22Rv1 (cell line): ENCODE measurements around the gene KCNJ9.

Experiments
- H3K27ac ChIP-seq: fragments of 450-650 bp; 2 replicates; pipeline ENCODE4 v1.5.1; 2017
- ZFX ChIP-seq: fragments of 450-650 bp; IDR thresholded peaks from 2 replicates; pipeline ENCODE4 v1.6.1; 2017; ENCODE audit warnings: antibody characterized with exemption, borderline replicate concordance
- TF ChIP-seq, protein P1 (sequence below): fragments of 450-650 bp; IDR thresholded peaks from 2 replicates; pipeline ENCODE4 v1.5.1; 2017; ENCODE audit warnings: mild to moderate bottlenecking

Gene KCNJ9

GRCh38 chr1:160066829-160067745 is 14.3 kb upstream of the KCNJ9 start:
- no peak overlapping the region for H3K27ac ChIP-seq
- TF ChIP-seq ZFX = no peak
- TF ChIP-seq, protein P1, sequence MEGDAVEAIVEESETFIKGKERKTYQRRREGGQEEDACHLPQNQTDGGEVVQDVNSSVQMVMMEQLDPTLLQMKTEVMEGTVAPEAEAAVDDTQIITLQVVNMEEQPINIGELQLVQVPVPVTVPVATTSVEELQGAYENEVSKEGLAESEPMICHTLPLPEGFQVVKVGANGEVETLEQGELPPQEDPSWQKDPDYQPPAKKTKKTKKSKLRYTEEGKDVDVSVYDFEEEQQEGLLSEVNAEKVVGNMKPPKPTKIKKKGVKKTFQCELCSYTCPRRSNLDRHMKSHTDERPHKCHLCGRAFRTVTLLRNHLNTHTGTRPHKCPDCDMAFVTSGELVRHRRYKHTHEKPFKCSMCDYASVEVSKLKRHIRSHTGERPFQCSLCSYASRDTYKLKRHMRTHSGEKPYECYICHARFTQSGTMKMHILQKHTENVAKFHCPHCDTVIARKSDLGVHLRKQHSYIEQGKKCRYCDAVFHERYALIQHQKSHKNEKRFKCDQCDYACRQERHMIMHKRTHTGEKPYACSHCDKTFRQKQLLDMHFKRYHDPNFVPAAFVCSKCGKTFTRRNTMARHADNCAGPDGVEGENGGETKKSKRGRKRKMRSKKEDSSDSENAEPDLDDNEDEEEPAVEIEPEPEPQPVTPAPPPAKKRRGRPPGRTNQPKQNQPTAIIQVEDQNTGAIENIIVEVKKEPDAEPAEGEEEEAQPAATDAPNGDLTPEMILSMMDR = no peak

DNA sequence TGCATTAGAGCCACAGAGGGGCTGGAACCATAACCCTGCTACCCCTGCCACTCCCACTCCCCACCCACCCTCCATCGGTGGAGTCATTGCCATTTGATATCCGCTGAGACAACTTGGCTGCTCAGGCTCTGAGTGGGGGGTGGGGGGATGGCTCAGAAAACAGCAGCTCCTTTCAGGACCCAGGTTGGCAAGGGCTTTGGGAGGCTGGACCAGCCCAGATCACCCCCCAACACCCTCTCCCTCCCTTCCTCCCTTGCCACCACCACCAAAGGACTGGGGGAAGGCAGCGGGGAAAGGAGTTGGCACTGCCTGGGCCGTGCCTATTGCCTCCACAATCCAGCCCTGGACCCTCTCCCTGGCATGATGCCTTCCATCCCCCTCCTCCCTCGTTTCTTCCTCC is 13.1 kb upstream of the KCNJ9 start:
- H3K27ac ChIP-seq = no peak overlapping the region
- no peak for TF ChIP-seq ZFX
- TF ChIP-seq, protein P1 = no peak

- TF ChIP-seq, protein P1 = no peak
- TF ChIP-seq ZFX = no peak
- no peak within 1 kb of the TSS for H3K27ac ChIP-seq
Measured at GRCh38 chr1:160069460-160070231, 11.7 kb upstream of the KCNJ9 start, which contains the start of gene KCNJ10. Gene KCNJ10, minus strand, starts transcription at chr1:160070160. Its CDS starts 27,628 bp downstream, at chr1:160042532.

GRCh38 chr1:160070243-160071163 is 10.8 kb upstream of the KCNJ9 start:
- no peak for TF ChIP-seq ZFX
- TF ChIP-seq, protein P1 = no peak
- no peak overlapping the region for H3K27ac ChIP-seq

- H3K27ac ChIP-seq = no peak overlapping the region
- TF ChIP-seq, protein P1 = no peak
- TF ChIP-seq ZFX = no peak
Measured at GRCh38 chr1:160071289-160071688, 10.0 kb upstream of the KCNJ9 start.

DNA sequence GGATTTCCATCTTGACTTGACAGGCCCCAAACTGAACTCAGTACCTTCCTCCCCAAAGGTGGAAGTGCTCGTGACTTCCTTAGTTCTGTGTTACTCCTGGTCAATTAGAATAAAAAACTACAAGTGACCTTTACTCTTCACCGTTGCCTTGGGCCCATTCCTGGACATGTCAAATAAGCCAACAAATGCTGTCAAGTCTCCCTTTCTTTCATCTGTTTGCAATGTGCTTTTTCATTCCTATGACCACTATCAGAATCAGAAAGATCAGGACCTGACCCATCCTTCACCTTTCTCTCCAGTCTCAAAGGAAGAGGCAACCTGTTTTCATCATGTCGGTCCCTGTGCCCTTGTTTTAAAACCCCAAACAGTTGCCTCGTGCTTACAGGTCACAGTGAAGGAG is 6.5 kb upstream of the KCNJ9 start:
- TF ChIP-seq ZFX = no peak
- TF ChIP-seq, protein P1 = no peak
- H3K27ac ChIP-seq = no peak overlapping the region
